GM21576 (cell line): ENCODE measurements around the gene AKNA.

ENCODE experiments used
- ATAC-seq: cut with Tn5 transposase; IDR thresholded peaks from one replicate; pipeline ENCODE4 v1.9.1; 2021; ENCODE audit warnings: mild to moderate bottlenecking, moderate library complexity; ENCODE audit not compliant: unreplicated experiment

AKNA gene

DNA sequence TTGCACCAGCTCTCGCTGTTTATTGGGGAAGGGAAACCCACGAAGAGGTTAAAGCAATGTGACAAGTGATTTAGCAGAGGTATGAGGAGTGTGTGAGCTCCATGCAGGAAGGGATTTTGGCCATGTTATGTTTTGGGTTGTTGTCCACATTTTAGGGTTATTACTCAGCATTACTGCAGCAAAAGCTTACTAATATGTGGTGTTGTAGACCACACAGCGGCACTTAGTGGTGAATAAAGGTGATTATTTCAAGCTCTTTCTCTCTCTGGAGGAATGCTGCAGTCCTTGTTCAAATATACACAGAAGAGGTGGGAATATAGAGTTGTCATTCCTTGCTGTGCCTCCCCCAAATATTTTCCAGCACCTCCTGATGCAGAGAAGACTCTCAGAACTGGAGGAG is 29.7 kb upstream of the AKNA start:
- no peak for ATAC-seq

DNA sequence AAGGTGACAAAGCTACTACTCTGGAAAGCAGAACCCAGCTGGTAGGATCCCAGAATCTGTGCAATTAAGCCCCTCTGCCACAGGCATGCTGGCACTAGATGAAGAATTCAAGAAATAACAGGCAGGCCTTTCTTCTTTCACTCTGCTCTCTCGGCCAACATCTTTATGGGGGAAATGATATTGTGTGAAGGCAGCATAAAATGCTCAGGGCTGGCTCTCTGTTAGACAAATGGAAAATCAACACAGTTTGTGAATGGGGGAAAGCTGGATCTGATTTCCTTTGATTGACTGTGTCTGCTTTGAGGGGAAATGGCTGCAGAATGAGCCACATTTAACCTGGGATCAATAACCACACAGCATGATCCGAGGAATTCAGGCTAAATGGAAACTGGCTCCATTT is 29.1 kb upstream of the AKNA start:
- no peak for ATAC-seq

DNA sequence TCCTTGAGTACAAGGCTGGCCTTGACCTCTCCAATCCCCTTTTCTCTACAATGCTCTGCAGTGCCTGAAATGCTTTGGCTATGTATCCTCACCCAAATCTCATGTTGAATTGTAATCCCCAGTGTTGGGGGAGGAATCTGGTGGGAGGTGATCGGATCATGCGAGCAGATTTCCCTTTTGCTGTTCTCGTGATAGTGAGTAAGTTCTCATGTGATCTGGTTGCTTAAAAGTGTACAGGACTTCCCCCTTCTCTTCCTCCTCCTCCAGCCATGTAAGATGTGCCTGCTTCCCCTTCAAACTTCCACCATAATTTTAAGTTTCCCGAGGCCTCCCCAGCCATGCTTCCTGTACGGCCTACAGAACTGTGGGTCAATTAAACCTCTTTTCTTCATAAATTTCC is 28.5 kb upstream of the AKNA start:
- no peak for ATAC-seq

DNA sequence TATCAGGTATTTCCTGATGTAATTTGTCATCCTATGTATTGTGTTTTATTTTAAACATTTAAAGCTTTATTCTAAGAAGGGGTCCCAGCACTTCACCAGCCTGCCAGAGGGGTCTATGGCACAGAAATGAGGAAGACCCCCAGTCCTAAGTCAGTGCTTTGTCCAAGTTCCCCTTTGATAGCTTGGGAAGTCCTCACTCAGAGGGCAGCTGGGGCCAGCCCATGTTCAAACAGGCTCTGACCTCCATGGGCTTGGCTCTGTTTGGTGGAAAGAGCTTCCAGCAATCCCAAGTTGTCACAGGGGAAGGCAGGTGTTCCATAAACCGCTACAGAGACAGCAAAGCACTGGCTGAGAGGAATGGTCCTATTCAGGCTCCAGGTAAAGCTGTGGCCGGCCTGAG is 26.6 kb upstream of the AKNA start:
- no peak for ATAC-seq

DNA sequence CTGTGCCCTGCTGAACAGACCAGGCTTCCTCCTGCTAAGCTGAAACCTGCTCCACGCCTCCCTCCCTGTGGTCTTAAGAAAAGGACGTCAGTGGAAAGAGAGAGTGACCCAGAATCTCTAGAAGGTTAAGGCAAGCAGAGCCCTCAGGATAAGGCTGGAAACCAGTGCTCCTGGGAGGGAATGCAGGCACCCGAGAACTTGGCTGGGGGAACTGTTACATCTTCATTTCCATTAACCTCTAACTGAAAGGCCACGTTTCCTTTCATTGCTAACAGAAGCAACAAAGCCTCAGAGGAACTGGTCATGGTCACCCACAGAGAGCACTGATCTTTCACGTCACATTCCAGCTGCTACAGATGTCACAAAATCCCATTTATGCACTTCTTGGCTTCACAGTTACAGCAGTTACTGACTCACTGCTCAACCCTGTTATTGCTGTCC is 26.1 kb upstream of the AKNA start:
- no peak for ATAC-seq

DNA sequence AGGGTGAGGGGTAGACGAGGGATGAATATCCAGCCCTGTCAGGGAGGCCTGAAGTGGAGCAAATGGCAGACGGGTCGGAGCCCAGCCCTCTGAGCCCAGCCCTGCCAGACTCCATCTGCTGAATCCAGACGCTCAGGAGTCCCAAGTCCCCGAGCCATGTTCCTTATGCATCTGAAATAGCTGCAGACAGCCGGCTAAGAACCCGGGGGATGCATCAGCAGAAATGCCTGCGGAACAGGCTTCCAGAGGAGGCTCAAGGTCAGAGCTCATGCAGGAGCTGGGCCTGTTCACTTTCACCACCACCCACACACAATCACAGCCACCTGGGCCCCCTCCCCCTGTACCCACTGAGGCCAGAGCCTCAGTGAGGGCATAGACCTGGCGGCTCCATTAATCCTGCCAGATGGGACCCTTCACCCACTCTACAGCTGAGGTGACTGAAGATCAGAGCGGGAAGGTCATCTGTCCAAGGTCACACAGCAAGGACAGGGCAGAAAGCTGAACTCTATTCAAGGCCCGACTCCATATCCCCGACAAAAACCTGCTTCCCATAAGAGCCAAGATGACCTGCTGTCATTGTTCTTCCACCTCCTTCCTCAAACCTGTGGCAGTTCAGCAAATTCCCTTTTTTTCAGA is 24.4 kb upstream of the AKNA start:
- ATAC-seq = no peak

DNA sequence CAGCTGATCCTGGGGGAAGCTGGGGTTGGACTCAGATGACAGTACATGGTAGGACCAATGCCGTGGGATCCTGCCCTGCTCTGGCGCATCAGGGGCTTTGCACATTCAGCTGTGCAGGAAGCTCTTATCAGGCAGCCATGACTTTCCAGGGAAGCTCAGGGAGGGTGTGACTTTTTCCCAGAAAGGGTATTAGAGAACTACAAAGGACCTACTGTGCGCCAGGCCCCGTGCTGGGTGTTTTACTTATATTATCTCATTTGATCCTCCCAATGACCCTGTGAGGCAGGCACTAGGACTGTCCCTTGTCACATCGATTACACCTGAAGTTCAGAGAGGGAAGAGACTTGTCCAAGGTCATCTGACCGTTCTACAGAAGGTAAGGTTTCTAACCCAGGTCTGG is 23.7 kb upstream of the AKNA start:
- ATAC-seq = no peak

DNA sequence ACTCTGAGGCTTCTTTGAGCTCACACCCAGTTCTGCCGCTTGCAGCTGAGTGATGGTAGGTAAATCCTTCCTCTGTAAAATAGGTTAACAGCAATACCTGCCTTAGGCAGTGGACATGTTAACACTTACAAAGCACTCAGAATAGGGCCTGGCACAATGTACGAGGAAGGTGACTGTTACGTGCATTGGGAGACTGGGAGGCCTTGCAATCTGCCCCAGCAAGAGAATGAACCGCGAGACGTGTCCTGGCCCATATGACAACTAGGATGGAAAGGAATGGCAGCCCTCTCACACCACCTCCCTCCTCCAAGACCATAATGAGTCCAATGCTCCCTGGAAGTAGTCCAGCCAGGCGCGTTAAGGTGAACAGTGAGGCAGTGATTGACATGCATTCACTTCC is 23.1 kb upstream of the AKNA start:
- ATAC-seq = no peak

DNA sequence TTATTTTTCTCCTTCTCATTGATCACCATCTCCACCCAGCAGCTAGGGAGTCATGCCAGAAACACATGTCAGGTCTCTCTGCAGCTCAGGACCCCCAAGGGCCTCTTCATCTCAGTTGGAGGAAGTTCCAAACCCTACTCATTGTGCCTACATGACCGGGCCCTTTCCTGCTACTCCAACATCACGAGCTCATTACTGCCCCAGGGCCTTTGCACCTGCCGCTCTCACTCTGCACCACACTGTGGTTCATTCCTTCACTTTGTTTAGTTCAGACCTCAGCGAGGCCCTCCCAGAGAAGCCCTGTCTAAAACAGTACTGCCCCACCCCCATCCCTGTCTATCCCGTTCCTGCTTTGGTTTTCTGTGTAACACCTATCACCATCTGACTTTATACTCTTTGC is 22.1 kb upstream of the AKNA start:
- ATAC-seq = no peak

DNA sequence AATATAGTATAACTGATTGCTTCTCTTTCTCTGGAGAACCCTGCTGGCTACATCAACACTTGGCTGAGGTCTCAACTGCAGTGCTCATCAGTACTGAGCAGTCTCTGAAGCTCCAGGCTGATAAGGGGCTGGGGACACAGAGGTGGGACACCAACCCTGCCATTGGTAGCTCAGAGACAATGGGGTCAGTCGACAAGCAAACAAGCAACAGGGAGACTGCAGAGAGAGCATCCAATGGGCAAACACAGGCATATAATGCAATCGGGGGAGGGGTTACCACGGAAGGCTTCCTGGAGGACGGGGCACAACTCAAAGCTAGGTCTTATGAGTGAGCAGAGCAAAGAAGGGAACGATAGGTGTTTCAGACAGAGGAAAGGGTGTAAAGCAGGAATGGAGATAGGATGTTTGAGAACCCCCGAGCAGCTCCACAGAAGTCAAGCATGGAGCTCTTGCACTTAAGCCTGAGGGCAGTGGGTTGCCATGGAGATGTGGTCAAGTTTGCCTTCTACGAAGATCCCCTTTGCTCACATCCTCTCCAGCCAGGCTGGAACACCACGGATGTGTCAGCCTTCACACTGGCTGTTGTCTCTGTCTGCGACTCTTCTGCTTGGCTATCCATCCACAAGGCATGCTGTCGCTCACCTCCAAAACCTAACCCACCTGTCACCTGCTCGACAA is 21.5 kb upstream of the AKNA start:
- ATAC-seq = no peak

DNA sequence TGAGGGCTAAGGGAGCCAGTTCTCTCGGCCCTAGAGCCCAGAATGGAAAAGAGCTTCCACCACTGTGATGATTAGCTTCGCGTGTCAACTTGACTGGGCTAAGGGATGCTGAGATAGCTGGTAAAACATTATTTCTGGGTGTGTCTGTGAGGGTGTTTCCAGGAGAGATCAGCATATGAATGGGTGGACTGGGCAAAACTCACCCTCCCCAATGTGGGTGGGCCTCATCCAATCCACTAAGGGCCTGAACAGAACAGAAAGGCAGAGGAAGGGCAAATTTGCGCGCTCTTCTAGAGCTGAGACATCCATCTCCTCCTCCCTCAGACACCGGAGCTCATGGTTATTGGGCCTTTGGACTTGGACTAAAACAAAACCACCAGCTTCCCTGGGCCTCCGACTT is 20.9 kb upstream of the AKNA start:
- no peak for ATAC-seq

DNA sequence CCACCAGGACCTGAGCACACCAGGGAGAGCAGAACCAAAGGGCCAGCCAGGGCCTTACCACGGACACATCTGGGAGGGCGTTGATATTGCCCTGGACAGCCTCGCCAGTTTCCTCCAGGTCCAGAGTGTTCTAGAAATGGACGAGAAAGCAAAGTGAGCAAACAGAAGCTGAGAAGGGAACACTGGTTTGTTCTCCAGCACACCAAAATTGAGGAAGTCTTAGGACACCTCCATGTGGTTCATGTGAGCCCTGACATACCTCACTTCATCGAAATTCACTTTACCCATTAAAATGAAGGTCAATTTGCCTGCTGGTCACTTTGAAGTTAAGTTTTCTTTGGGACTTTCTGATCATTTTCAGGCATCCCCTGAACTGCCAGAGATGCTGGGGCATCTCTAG is 20.1 kb upstream of the AKNA start:
- no peak for ATAC-seq

DNA sequence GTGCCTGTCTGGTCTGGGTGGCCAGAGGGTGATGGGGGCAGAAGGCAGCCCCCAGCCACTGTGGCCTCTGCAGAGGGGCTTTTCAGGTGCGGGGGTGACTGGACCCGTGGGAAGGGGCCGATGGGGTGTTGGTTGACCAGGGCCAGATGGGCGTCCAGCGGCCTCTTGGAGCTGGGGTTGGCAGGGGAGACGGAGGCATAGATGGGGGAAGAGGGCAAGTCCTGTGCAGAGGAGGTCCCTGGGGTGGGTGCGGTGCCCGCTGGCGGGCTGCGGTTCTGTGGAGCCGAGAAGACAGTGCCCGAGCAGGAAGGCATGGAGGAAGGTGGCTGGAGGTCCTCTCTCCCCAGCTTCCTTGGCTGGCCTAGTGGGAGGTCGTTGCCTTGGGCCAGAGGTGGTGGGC is 18.7 kb upstream of the AKNA start:
- ATAC-seq = no peak

DNA sequence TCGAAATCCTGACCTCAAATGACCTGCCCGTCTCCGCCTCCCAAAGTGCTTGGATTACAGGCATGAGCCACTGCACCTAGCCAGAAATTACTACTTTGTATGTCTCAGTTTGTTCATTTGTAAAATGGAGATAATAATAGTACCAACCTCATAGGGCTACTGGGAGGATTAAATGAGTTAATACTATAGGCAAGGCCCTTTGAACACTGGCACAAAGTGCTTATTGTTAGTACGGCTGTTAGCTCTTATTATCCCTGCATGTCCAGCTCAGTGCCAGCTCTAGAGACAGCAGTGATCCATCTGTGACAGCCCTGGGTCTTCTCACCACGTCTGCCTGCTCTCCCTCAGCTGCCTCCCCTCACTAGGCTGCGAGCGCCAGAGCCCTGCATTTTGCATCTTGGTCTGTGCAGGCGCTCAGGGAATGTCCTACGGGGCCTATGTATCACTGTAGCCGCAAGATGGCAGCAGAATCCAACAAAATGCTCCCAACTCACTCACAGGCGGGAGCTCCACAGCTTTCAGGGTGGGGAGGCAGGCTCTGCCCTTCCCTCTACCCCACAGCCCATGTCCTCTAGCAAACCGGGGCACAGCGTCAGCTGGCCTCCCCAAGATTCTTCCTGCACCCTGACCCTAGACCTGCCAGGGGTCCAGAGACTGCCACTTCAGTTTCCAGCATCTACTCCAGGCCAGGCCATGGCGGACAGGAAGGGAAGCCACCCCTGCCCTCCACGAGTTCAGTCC is 17.7 kb upstream of the AKNA start:
- peak; percentile 91 for ATAC-seq

DNA sequence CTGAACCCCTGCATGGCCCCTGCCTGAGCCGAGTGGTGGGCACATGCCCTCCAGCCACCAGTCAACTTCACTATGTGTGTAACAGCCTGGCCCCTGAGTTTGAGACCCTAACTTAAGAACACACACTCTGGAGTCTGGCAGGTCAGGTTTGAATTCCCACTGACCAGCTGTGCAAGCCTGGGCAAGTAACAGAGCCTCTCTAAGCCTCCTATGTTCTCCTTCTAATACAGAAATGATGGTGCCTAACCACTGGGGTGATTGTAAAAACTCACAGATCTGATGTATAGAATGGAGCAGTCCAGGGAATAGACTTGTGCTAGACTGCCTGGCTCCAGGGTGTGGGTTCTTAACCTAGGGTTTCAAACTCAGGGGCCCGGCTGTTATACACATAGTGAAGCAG is 16.7 kb upstream of the AKNA start:
- no peak for ATAC-seq

DNA sequence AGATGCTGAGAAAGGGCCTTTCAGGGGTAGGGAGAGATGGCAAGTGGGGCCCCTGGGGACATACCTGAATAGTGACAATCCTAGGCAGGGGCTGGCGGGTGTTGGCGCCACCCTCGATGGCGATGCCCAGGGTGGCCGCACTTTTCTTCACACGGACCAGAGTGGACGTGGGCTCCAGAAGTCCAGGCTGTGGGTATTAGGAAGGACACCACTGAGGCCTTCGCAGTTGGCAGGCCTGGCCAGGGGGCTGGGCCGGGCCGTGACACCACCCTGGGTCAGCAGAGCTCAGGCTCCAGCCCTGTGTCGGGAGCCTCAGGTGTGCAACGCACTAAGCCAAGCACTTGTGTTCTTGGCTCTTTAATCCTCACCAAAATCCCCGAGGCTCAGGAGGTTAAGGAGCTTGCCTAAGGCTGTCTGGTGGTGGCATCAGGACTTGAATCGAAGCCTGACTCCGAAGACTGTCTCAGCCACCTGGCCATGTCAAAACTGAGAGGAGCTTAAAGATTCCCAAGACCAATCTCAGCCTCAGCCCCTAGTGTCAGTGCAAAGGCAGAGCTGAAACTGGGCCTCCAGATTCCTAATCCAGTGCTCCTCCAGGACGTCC is 15.5 kb upstream of the AKNA start:
- no peak for ATAC-seq

DNA sequence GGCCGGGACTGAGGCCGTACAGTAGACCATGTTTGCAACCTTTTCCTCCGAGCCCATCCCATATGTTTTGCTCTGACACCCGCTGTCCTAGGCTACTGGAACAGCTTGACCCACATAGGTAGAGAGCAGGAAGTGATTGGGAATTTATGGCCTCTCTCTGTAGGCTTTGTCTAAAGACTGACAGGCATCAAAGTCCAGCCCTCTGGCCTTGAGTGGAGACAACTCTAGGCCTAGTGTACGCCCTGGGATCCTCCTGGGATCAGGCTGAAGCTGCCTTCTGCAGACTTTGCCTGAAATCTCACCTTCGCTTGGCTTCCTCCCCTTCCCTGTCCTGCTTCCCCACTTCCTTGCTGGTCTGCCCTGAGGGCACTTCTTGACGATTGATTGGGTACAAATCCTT is 13.6 kb upstream of the AKNA start:
- no peak for ATAC-seq

DNA sequence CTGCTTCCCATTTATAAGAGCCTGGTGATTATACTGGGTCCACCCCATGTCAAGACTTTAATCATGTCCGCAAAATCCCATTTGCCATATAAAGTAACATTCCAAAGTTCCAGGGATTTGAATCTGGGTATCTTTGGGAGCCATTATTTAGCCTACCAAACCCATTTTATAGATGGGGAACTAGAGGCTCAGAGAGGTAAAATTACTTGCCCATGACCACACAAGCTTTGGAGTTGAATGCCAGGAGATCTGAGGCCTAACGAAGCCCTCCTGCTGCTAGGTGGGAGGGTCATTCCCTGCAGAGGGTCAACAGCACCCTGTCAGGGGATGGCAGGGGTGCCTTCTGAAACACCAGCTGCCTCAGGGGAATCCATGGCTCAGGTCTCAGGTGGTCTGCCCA is 13.0 kb upstream of the AKNA start:
- ATAC-seq = no peak

DNA sequence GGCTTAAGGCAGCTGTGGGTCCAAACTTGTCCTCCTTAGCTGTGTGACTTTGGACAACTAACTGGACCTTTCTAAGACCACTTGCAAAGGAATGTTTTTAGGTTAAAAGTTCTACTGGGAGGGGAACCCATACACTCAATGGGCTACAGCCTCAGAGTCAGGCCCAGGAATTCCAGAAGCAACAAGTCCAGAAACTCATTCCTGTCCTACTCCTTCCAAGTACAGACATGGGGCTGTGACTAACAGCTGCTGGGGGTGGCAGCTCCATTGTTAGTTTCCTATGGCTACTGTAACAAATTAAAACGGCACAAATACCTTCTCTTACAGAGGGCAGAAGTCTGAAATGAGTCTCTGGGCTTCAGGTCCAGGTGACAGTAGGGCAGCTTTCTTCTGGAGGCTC is 12.4 kb upstream of the AKNA start:
- no peak for ATAC-seq

DNA sequence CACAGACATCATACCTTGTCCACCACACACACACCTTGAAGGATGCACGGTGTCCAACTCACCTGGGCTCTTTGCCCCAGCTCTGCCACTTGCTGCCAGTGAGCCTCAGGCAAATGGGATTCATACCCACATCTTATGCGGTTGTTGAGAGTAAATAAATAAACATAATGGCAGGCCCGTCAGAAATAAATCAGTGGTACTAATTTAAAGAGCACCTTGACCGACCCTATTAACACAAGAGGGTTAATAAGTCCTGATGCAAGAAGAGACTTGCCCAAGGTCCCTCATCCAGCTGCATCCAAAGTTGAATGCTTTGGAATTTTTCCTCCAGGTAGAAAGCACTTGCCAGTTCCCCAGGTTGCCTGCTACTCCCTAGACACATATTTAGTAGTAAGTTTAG is 11.6 kb upstream of the AKNA start:
- no peak for ATAC-seq

DNA sequence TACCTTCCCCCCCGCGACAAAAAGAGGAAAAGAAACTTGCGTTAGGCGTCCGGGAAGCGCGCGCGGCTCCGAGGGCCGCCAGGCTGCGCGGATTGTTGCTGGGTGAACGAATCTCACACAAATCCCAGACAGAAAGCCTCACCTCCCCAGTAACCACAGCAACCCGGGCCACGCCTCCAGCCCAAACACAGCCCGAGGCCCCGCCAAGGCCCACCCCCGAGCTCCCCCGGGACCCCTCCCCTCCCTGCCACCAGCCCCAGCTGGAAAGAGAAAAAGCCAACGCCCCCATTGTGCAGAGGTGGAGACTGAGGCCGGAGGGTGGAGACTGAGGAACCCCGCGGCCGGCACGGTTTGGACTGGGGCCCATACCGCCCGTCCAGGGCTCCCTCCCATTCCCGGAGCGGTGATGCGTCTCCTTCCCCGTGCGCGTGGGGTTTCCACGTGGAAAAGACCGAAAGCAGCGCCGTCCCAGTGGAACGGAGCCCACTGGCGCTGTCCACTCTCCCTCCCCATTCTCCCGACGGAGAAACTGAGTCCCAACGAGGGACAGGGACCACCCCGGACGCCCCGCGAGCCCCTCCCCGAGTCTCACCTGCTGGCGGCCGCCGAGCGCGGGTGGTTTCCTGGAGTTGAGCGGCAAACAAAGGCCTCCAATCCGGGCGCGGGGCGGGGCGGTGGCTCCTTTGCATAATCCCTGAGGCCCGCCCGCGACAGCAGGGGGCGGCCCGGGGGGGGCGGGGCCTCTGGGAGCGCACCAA is 10.2 kb upstream of the AKNA start:
- peak; percentile 79 for ATAC-seq
